HEK293T (cell line): ENCODE results near the gene GMCL2.
"Not testable (repeated sequence)": the region's sequence is repeated elsewhere in the genome, so short reads cannot be mapped to it uniquely, and the experiment has no call there.

ENCODE experiments used
- ARNT ChIP-seq: fragments of 450-650 bp; IDR thresholded peaks from 2 replicates; pipeline ENCODE4 v1.6.1; 2017; ENCODE audit warnings: mild to moderate bottlenecking
- BHLHE40 ChIP-seq: fragments of 450-650 bp; IDR thresholded peaks from 2 replicates; pipeline ENCODE4 v1.6.1; 2016; ENCODE audit warnings: mild to moderate bottlenecking, moderate library complexity, borderline replicate concordance
- CTBP1 ChIP-seq: fragments of 450-650 bp; IDR thresholded peaks from 2 replicates; pipeline ENCODE4 v1.6.1; 2016; ENCODE audit warnings: borderline replicate concordance
- ELF4 ChIP-seq: fragments of 450-650 bp; IDR thresholded peaks from 2 replicates; pipeline ENCODE4 v1.6.1; 2017; ENCODE audit warnings: antibody characterized with exemption
- FOXA1 ChIP-seq: fragments of 450-650 bp; IDR thresholded peaks from 2 replicates; pipeline ENCODE4 v1.6.1; 2016; ENCODE audit warnings: mild to moderate bottlenecking
- FOXK2 ChIP-seq: fragments of 450-650 bp; IDR thresholded peaks from 2 replicates; pipeline ENCODE4 v1.6.1; 2016; ENCODE audit warnings: mild to moderate bottlenecking
- FOXM1 ChIP-seq: fragments of 450-650 bp; IDR thresholded peaks from 2 replicates; pipeline ENCODE4 v1.6.1; 2017; ENCODE audit warnings: mild to moderate bottlenecking, borderline replicate concordance
- HDGF ChIP-seq: fragments of 450-650 bp; IDR thresholded peaks from 2 replicates; pipeline ENCODE4 v1.6.1; 2017; ENCODE audit warnings: antibody characterized with exemption, borderline replicate concordance
- L3MBTL2 ChIP-seq: fragments of 450-650 bp; conservative IDR thresholded peaks from 2 replicates; pipeline ENCODE4 v1.6.1; 2016; ENCODE audit warnings: mild to moderate bottlenecking
- NFRKB ChIP-seq: fragments of 450-650 bp; IDR thresholded peaks from 2 replicates; pipeline ENCODE4 v1.6.1; 2016; ENCODE audit warnings: mild to moderate bottlenecking, moderate library complexity
- SP1 ChIP-seq: fragments of 450-650 bp; IDR thresholded peaks from 2 replicates; pipeline ENCODE4 v1.6.1; 2017
- TARDBP ChIP-seq: fragments of 450-650 bp; IDR thresholded peaks from 2 replicates; pipeline ENCODE4 v1.6.1; 2016
- ZNF384 ChIP-seq: fragments of 450-650 bp; IDR thresholded peaks from 2 replicates; pipeline ENCODE4 v1.6.1; 2016
- TF ChIP-seq, protein P1 (sequence below): fragments of 450-650 bp; IDR thresholded peaks from 2 replicates; pipeline ENCODE4 v1.6.1; 2016

DNA sequence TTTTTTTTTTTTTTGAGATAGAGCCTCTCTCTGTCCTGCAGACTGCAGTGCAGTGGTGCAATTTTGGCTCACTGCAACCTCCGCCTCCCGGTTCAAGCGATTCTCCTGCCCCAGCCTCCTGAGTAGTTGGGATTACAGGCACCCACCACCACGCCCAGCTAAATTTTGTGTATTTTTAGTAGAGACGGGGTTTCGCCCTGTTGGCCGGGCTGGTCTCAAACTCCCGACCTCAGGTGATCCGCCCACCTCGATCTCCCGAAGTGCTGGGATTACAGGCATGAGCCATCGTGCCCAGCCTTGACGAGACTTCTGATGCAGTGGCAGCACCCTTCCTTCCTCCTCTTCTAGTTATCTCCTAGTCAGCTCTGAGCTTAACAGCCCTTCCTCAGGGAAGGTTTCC, 41.9 kb upstream of the GMCL2 start:
- not testable (repeated sequence) for TF ChIP-seq ARNT, ZNF384, FOXM1, NFRKB, FOXK2, FOXA1, ELF4, L3MBTL2, BHLHE40, SP1, TARDBP, HDGF, CTBP1
- TF ChIP-seq, protein P1, sequence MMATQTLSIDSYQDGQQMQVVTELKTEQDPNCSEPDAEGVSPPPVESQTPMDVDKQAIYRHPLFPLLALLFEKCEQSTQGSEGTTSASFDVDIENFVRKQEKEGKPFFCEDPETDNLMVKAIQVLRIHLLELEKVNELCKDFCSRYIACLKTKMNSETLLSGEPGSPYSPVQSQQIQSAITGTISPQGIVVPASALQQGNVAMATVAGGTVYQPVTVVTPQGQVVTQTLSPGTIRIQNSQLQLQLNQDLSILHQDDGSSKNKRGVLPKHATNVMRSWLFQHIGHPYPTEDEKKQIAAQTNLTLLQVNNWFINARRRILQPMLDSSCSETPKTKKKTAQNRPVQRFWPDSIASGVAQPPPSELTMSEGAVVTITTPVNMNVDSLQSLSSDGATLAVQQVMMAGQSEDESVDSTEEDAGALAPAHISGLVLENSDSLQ, result not testable (repeated sequence)
